OCI-LY3 (cell line): ENCODE measurements around the gene UNC5B.

Source experiments
- H2AFZ ChIP-seq: fragments of 200-600, 300-600 bp; shearing (Covaris generic); 2 replicates; pipeline ENCODE4 v1.6.0; 2014; ENCODE audit warnings: antibody characterized with exemption, low read depth, low read length
- H3K27ac ChIP-seq: fragments of 200-600, 300-600 bp; sonication (generic); 2 replicates; pipeline ENCODE4 v1.5.1; 2014; ENCODE audit warnings: mild to moderate bottlenecking, low read length, moderate library complexity, mixed read lengths
- H3K27me3 ChIP-seq: fragments of 200-600, 300-600 bp; sonication (generic); 2 replicates; pipeline ENCODE4 v1.6.1; 2014; ENCODE audit warnings: low read depth, low read length, mixed read lengths
- H3K36me3 ChIP-seq: fragments of 200-600, 300-600 bp; sonication (generic); replicated peaks from 2 replicates; pipeline ENCODE3; 2014; ENCODE audit warnings: low read depth, low read length, mixed read lengths
- H3K4me1 ChIP-seq: fragments of 300-600, 200-600 bp; sonication (generic); 2 replicates; pipeline ENCODE4 v1.6.1; 2014; ENCODE audit warnings: low read length, mixed read lengths
- H3K4me2 ChIP-seq: fragments of 200-600, 300-600 bp; sonication (generic); 2 replicates; pipeline ENCODE4 v1.6.1; 2014; ENCODE audit warnings: low read length, mixed read lengths
- H3K4me3 ChIP-seq: fragments of 300-600, 200-600 bp; sonication (generic); 2 replicates; pipeline ENCODE4 v1.5.1; 2014; ENCODE audit warnings: antibody characterized with exemption, mild to moderate bottlenecking, low read length, moderate library complexity
- H3K79me2 ChIP-seq: fragments of 300-600, 200-600 bp; shearing (Covaris generic); 2 replicates; pipeline ENCODE4 v1.6.1; 2014; ENCODE audit warnings: mild to moderate bottlenecking, low read length, mixed read lengths
- H3K9ac ChIP-seq: fragments of 300-600, 200-600 bp; shearing (Covaris generic); 2 replicates; pipeline ENCODE4 v1.6.0; 2014; ENCODE audit warnings: mild to moderate bottlenecking, low read length, moderate library complexity
- H3K9me3 ChIP-seq: fragments of 200-600, 300-600 bp; shearing (Covaris generic); 2 replicates; pipeline ENCODE4 v1.6.1; 2014; ENCODE audit warnings: low read length, mixed read lengths; ENCODE audit not compliant: insufficient read depth
- H4K20me1 ChIP-seq: fragments of 200-600, 300-600 bp; sonication (generic); 2 replicates; pipeline ENCODE4 v1.6.1; 2016; ENCODE audit warnings: low read length, mixed read lengths; ENCODE audit not compliant: insufficient read depth
- EZH2phosphoT487 ChIP-seq: fragments of 200-600 bp; shearing (Covaris generic); IDR thresholded peaks from 2 replicates; pipeline ENCODE4 v1.6.1; 2018; ENCODE audit warnings: antibody characterized with exemption, mixed run types, low read depth
- TF ChIP-seq, protein P1 (sequence below): fragments of 200-600, 300-600 bp; sonication (generic); IDR thresholded peaks from 2 replicates; pipeline ENCODE4 v1.5.1; 2014; ENCODE audit warnings: antibody characterized with exemption, low read length, low read depth

UNC5B gene

DNA sequence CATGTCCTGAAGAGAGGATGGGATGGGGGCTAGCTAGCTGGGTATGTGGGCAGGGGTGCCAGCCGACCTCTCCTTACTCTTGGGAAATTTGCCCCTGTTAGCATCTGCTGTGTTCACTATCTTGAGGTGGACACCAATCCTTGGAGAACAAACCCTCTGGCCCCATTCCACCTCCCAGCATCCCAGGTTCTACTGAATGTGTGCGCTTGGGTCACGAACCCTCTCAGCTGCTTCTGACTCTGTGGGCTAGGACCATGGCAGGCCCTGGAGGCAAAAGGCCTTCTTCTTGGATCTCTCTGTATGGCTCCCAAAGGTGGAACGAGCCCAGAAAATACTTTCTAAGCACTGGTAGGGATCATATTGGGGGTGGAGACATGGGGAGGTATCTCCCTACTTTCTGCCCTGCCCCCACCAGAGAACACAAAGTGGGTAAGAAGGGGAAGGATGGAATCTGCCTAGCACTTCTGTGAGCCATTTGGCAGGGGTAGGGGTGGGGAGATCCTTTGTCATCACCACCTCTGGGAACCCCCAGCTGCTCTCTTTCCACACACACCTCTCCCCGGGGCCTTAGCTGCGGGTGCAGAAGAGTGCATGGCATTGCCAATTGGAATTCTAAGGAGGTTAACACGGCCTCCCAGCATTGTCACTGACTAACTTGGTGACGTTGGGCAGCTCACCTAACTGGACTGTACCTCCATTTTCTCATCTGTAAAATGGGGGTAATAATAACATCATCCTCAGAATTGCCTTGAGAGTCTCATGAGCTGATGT, 7.7 kb downstream of the UNC5B start:
- Histone ChIP-seq H3K4me2 (no peak overlapping the region), H3K27ac (no peak overlapping the region), H3K4me1 (no peaks in the 10 kb centered on the region), H3K79me2 (no peaks in the 10 kb centered on the region), H3K27me3 (no peaks in the 10 kb centered on the region), H3K36me3 (no peaks in the 10 kb centered on the region), H4K20me1 (no peaks in the 10 kb centered on the region), H3K9ac (no peak overlapping the region), H2AFZ (no peak overlapping the region), H3K4me3 (no peak overlapping the region), H3K9me3 (no peaks in the 10 kb centered on the region)
- TF ChIP-seq EZH2phosphoT487: no peak
- TF ChIP-seq, protein P1, sequence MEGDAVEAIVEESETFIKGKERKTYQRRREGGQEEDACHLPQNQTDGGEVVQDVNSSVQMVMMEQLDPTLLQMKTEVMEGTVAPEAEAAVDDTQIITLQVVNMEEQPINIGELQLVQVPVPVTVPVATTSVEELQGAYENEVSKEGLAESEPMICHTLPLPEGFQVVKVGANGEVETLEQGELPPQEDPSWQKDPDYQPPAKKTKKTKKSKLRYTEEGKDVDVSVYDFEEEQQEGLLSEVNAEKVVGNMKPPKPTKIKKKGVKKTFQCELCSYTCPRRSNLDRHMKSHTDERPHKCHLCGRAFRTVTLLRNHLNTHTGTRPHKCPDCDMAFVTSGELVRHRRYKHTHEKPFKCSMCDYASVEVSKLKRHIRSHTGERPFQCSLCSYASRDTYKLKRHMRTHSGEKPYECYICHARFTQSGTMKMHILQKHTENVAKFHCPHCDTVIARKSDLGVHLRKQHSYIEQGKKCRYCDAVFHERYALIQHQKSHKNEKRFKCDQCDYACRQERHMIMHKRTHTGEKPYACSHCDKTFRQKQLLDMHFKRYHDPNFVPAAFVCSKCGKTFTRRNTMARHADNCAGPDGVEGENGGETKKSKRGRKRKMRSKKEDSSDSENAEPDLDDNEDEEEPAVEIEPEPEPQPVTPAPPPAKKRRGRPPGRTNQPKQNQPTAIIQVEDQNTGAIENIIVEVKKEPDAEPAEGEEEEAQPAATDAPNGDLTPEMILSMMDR: no peak

DNA sequence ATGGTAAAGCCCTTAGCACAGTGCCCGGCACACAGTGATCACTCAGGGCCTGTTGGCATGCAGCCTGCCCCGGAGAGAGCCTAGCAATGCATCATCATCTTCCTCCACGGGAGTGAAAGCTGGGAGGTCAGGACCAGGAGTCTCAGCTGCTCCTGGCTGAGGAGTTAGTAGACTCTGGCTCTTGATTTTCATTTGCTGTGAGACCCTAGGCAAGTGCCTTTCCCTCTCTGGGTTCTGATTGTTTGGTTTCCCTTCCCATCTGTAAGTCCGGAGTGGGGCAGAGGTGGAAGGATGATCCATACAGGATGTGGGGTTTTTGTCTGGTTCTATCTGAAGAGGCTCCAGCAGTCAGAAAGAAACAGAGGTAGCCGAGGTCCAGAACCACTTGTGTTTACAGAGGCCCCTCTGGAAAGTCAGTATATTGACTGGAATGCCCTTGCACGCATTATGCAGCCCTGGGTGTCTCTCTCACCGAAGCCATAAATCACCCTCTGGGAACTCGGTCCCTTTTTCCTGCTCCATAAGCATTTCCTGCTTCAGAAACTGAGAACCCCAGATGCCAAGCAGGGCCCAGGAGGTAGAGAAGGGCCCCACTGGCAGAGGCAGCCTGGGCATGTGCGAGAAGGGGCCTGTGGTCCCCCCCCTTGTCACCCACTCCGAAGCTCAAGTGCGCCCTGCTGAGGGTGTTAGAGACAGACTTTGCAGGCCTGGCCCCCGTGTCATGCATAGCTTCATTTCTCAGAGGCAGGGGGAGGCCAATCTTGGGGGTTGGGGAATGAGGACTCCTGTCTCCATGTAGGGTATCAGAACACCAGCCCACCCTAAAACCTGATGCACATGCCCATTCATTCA, 8.5 kb downstream of the UNC5B start:
- no peaks in the 10 kb centered on the region for H3K27me3 ChIP-seq
- no peak for TF ChIP-seq EZH2phosphoT487
- TF ChIP-seq, protein P1: no peak
- H3K79me2 ChIP-seq: no peaks in the 10 kb centered on the region

DNA sequence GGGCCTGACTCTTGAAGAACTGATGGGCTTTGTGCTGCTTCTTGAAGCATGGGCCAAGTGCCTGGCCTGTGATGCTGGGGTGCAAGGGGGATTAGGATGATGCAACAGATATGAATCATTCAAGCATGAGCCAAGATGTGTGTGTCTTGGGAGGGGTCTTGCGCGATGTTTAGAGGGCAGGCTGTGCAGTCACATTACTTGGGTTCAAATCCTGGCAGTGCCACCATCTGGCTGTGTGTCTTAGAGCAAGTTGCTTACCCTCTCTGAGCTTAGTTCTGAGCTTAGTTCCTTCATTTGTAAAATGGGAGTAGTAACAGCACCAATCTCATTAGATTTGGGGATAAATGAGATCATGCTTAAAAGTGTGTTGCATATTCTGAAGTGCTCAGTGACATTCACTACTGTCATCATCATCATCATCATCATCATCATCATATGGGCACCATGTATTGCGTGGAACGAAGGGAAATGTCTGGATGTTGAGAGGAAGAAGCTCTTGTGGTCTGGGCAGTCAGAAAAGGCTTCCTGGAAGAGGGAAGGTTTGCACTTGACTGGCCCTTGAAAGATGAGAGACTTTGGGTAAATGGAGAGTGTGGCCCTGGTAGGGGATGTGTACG, 9.3 kb downstream of the UNC5B start:
- Histone ChIP-seq H3K27me3 (no peaks in the 10 kb centered on the region), H3K9ac (no peak overlapping the region), H3K79me2 (no peaks in the 10 kb centered on the region), H3K27ac (no peak overlapping the region), H4K20me1 (no peaks in the 10 kb centered on the region), H3K4me2 (no peak overlapping the region), H3K4me1 (no peaks in the 10 kb centered on the region), H3K4me3 (no peak overlapping the region), H3K36me3 (no peaks in the 10 kb centered on the region), H2AFZ (no peak overlapping the region), H3K9me3 (no peaks in the 10 kb centered on the region)
- TF ChIP-seq, protein P1: no peak
- no peak for TF ChIP-seq EZH2phosphoT487

More for the DNA sequence above, 8.5 kb downstream of the UNC5B start:
- Histone ChIP-seq H3K4me3 (no peak overlapping the region), H3K4me2 (no peak overlapping the region), H3K4me1 (no peaks in the 10 kb centered on the region), H4K20me1 (no peaks in the 10 kb centered on the region), H3K27ac (no peak overlapping the region), H3K9me3 (no peaks in the 10 kb centered on the region), H3K36me3 (no peaks in the 10 kb centered on the region), H3K9ac (no peak overlapping the region), H2AFZ (no peak overlapping the region)
